Measurements from ENCODE around the gene ZBTB20. TPM values are rescaled to one million over a fixed set of nuclear protein-coding genes. Genes with fewer than 3 reads are reported as not detected.

ZBTB20 gene
- total and polyA plus RNA-seq, 2 donors (not counting 1 experiment from before 2014, with no cell fraction given), result 4.0 to 22.5 TPM

DNA sequence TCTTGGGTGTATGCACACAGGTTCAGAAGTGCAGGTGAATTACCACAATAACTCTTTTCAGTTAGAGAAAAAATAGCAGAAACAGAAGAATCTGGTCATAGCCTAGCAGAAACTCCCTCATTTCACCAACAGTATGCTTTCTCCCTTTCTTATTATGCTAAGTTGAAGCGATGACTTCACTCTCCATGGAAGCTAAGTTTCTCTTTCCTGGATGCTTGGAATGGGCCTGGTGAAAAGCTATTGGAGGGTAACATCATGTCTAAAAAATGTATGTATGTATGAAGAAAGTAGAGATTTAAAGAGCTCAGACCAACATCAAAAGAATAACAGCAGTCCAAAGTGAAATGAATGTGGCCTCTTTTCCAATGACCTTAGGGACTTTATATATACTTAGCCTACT is 707.8 kb downstream of the ZBTB20 start:
- DNase-seq (ENCODE audit: low read depth in 2 of 2), result peak in 1 of 2 donors; percentile 65

DNA sequence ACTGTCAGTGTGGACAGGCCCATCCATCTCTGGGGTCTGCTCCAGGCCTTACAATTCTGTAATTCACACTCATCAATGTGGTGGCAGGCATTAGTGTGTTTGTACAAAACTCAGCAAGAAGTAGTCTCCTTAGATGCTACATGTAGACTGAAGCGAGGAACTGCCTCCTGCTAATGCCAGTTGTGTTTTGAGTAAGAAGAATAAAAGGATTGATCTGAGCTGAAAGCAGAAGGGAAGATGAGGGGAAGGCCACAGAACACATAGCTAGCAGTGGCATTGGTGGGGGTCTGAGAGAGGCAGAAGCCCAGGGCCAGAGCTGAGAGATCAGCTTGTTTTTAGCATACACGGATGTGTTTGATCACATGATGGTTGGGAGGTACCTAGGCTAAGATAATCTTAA is 709.2 kb downstream of the ZBTB20 start:
- DNase-seq (ENCODE audit: low read depth in 2 of 2), result no peak
- H2AFZ ChIP-seq (ENCODE audit: low read length), result no peak overlapping the region
- peaks cover 8% of the 10 kb centered on the region for H3K4me1 ChIP-seq (ENCODE audit: control insufficient read depth, extremely low read depth, insufficient read depth, low read length)
- peaks cover 2% of the 10 kb centered on the region for H3K79me2 ChIP-seq (ENCODE audit: control insufficient read depth, insufficient read depth, low read length)
- H4K20me1 ChIP-seq (ENCODE audit: control insufficient read depth, extremely low read depth, insufficient read depth, low read length), result no peaks in the 10 kb centered on the region
- no peak overlapping the region for H3K4me3 ChIP-seq (replicated peaks in 1 of 4; ENCODE audit: control extremely low read depth in 1 of 4, insufficient read depth in 1 of 4, low read depth in 3 of 4, low read length in 4 of 4)
- TF ChIP-seq, protein P1, sequence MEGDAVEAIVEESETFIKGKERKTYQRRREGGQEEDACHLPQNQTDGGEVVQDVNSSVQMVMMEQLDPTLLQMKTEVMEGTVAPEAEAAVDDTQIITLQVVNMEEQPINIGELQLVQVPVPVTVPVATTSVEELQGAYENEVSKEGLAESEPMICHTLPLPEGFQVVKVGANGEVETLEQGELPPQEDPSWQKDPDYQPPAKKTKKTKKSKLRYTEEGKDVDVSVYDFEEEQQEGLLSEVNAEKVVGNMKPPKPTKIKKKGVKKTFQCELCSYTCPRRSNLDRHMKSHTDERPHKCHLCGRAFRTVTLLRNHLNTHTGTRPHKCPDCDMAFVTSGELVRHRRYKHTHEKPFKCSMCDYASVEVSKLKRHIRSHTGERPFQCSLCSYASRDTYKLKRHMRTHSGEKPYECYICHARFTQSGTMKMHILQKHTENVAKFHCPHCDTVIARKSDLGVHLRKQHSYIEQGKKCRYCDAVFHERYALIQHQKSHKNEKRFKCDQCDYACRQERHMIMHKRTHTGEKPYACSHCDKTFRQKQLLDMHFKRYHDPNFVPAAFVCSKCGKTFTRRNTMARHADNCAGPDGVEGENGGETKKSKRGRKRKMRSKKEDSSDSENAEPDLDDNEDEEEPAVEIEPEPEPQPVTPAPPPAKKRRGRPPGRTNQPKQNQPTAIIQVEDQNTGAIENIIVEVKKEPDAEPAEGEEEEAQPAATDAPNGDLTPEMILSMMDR (conservative IDR thresholded peaks at IDR 0.05 in 1 of 2, IDR thresholded peaks at IDR 0.05 in 1 of 2; ENCODE audit: low read depth in 1 of 2, low read length in 2 of 2), result no peak
- TF ChIP-seq EZH2 (IDR thresholded peaks at IDR 0.05; ENCODE audit: low read length, missing control alignments), result no peak
- no peaks in the 10 kb centered on the region for H3K27me3 ChIP-seq (ENCODE audit: control insufficient read depth, insufficient read depth, low read length)
- no peak overlapping the region for H3K9ac ChIP-seq (ENCODE audit: insufficient read depth, low read length)
- H3K27ac ChIP-seq (ENCODE audit: insufficient read depth, low read length), result no peak overlapping the region
- no peaks in the 10 kb centered on the region for H3K36me3 ChIP-seq (ENCODE audit: control insufficient read depth, insufficient read depth, low read length)
- H3K4me2 ChIP-seq (ENCODE audit: extremely low read depth, insufficient read depth, low read length), result no peak overlapping the region
- no peaks in the 10 kb centered on the region for H3K9me3 ChIP-seq (ENCODE audit: control insufficient read depth, insufficient read depth, low read depth, low read length)

More for the DNA sequence above, 707.8 kb downstream of the ZBTB20 start:
- Histone ChIP-seq H3K9me3 (ENCODE audit: control insufficient read depth, insufficient read depth, low read depth, low read length) (no peaks in the 10 kb centered on the region), H2AFZ (ENCODE audit: low read length) (no peak overlapping the region), H3K4me3 (replicated peaks in 1 of 4; ENCODE audit: control extremely low read depth in 1 of 4, insufficient read depth in 1 of 4, low read depth in 3 of 4, low read length in 4 of 4) (no peak overlapping the region), H3K4me2 (ENCODE audit: extremely low read depth, insufficient read depth, low read length) (no peak overlapping the region), H3K27ac (ENCODE audit: insufficient read depth, low read length) (no peak overlapping the region), H4K20me1 (ENCODE audit: control insufficient read depth, extremely low read depth, insufficient read depth, low read length) (no peaks in the 10 kb centered on the region), H3K9ac (ENCODE audit: insufficient read depth, low read length) (no peak overlapping the region), H3K79me2 (ENCODE audit: control insufficient read depth, insufficient read depth, low read length) (peaks cover 2% of the 10 kb centered on the region), H3K27me3 (ENCODE audit: control insufficient read depth, insufficient read depth, low read length) (no peaks in the 10 kb centered on the region), H3K36me3 (ENCODE audit: control insufficient read depth, insufficient read depth, low read length) (no peaks in the 10 kb centered on the region), H3K4me1 (ENCODE audit: control insufficient read depth, extremely low read depth, insufficient read depth, low read length) (peaks cover 12% of the 10 kb centered on the region)
- TF ChIP-seq, protein P1 (conservative IDR thresholded peaks at IDR 0.05 in 1 of 2, IDR thresholded peaks at IDR 0.05 in 1 of 2; ENCODE audit: low read depth in 1 of 2, low read length in 2 of 2), result no peak
- no peak for TF ChIP-seq EZH2 (IDR thresholded peaks at IDR 0.05; ENCODE audit: low read length, missing control alignments)

DNA sequence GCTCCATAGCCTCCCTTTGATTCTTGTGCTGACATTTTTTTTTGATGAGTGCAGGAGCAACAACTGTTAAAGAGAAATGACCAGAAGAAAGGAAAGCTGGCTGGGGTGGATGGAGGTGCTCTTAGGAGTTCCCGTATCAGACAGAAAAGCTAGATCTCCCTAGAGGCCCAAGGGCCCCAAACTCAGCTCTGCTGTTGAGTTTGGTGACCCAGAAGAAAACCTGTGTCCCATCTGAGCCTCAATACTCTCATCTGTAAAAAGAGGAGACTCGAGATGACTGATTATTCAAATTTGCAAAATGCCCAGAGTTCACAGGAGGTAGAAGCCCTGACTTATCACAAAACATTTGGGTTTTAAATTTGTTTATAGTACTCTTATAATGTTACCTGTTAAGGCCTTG is 710.9 kb downstream of the ZBTB20 start:
- H3K4me2 ChIP-seq (ENCODE audit: extremely low read depth, insufficient read depth, low read length), result no peak overlapping the region
- H3K9me3 ChIP-seq (ENCODE audit: control insufficient read depth, insufficient read depth, low read depth, low read length), result no peaks in the 10 kb centered on the region
- H3K4me3 ChIP-seq (replicated peaks in 1 of 4; ENCODE audit: control extremely low read depth in 1 of 4, insufficient read depth in 1 of 4, low read depth in 3 of 4, low read length in 4 of 4), result no peak overlapping the region
- no peak overlapping the region for H3K9ac ChIP-seq (ENCODE audit: insufficient read depth, low read length)
- H2AFZ ChIP-seq (ENCODE audit: low read length), result no peak overlapping the region
- DNase-seq (ENCODE audit: low read depth in 2 of 2), result no peak
- no peak for TF ChIP-seq EZH2 (IDR thresholded peaks at IDR 0.05; ENCODE audit: low read length, missing control alignments)
- TF ChIP-seq, protein P1 (conservative IDR thresholded peaks at IDR 0.05 in 1 of 2, IDR thresholded peaks at IDR 0.05 in 1 of 2; ENCODE audit: low read depth in 1 of 2, low read length in 2 of 2), result no peak
- no peak overlapping the region for H3K27ac ChIP-seq (ENCODE audit: insufficient read depth, low read length)
- no peaks in the 10 kb centered on the region for H3K79me2 ChIP-seq (ENCODE audit: control insufficient read depth, insufficient read depth, low read length)
- H4K20me1 ChIP-seq (ENCODE audit: control insufficient read depth, extremely low read depth, insufficient read depth, low read length), result no peaks in the 10 kb centered on the region
- H3K27me3 ChIP-seq (ENCODE audit: control insufficient read depth, insufficient read depth, low read length), result no peaks in the 10 kb centered on the region
- no peaks in the 10 kb centered on the region for H3K4me1 ChIP-seq (ENCODE audit: control insufficient read depth, extremely low read depth, insufficient read depth, low read length)
- no peaks in the 10 kb centered on the region for H3K36me3 ChIP-seq (ENCODE audit: control insufficient read depth, insufficient read depth, low read length)
